22Rv1 (cell line): ENCODE data around the gene UBE2L5.
"Not testable (repeated sequence)": the region's sequence is repeated elsewhere in the genome, so short reads cannot be mapped to it uniquely, and the experiment has no call there.

Experiments used
- H3K27ac ChIP-seq: fragments of 450-650 bp; 2 replicates; pipeline ENCODE4 v1.5.1; 2017
- ZFX ChIP-seq: fragments of 450-650 bp; IDR thresholded peaks from 2 replicates; pipeline ENCODE4 v1.6.1; 2017; ENCODE audit warnings: antibody characterized with exemption, borderline replicate concordance
- TF ChIP-seq, protein P1 (sequence below): fragments of 450-650 bp; IDR thresholded peaks from 2 replicates; pipeline ENCODE4 v1.5.1; 2017; ENCODE audit warnings: mild to moderate bottlenecking

UBE2L5 gene

GRCh38 chr13:30442926-30443325 is 20.6 kb downstream of the UBE2L5 start:
- H3K27ac ChIP-seq = no peak overlapping the region
- TF ChIP-seq, protein P1, sequence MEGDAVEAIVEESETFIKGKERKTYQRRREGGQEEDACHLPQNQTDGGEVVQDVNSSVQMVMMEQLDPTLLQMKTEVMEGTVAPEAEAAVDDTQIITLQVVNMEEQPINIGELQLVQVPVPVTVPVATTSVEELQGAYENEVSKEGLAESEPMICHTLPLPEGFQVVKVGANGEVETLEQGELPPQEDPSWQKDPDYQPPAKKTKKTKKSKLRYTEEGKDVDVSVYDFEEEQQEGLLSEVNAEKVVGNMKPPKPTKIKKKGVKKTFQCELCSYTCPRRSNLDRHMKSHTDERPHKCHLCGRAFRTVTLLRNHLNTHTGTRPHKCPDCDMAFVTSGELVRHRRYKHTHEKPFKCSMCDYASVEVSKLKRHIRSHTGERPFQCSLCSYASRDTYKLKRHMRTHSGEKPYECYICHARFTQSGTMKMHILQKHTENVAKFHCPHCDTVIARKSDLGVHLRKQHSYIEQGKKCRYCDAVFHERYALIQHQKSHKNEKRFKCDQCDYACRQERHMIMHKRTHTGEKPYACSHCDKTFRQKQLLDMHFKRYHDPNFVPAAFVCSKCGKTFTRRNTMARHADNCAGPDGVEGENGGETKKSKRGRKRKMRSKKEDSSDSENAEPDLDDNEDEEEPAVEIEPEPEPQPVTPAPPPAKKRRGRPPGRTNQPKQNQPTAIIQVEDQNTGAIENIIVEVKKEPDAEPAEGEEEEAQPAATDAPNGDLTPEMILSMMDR = no peak
- no peak for TF ChIP-seq ZFX

DNA sequence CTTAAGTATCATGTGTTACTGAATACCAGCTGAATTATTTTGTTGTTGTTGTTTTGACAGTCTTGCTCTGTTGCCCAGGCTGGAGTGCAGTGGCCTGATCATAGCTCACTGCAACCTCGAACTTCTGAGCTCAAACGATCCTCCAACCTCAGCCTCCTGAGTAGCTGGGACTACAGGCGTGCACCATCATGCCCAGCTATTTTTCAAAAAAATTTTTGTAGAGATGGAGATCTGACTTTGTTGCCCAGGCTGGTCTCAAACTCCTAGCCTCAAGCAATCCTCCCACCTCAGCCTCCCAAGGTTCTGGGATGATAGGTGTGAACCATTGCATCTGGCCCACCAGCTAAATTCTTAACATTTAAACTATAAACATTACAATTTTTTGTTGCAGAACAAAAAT is 21.2 kb downstream of the UBE2L5 start:
- H3K27ac ChIP-seq = not testable (repeated sequence)

- H3K27ac ChIP-seq = no peak overlapping the region
- TF ChIP-seq, protein P1 = no peak
- no peak for TF ChIP-seq ZFX
These were observed 21.7 kb downstream of the UBE2L5 start for GRCh38 chr13:30443957-30444404.

DNA sequence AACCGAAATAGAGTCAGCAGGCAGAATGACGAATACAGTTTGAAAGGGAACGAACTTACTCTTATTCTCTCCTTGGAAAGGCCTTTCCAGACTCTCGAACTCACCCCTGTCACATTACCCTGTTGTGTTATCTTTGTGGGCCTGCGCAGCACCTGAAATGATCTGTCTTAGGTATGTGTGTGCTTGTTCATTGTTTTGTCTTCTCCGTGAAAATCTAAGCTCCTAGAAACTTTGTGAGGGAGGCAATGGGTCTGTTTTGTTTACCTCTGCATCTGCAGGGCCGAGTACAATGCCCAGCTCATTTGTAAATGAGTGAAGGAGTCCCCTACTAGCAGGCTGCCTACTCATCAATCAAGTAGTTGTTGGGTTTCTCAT is 23.8 kb downstream of the UBE2L5 start:
- no peak overlapping the region for H3K27ac ChIP-seq
- no peak for TF ChIP-seq ZFX
- TF ChIP-seq, protein P1 = no peak

GRCh38 chr13:30448441-30448840 is 26.1 kb downstream of the UBE2L5 start:
- H3K27ac ChIP-seq = no peak overlapping the region
- TF ChIP-seq, protein P1 = no peak
- TF ChIP-seq ZFX = no peak

DNA sequence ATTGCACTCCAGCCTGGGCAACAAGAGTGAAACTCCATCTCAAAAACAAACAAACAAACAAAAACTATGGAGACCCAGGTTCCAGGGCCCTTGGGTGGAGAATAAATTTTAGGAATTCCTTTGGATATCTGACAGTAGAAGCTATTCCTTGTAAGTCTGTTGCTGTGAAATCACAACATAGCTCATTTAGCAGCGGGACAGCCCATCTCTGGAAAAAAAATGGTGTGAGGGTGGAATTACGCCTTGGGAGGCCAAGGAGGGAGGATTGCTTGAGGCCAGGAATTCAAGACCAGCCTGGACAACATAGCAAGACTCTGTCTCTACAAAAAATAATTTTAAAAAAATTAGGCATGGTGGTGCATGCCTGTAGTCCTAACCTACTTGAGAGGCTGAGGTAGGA is 27.8 kb downstream of the UBE2L5 start:
- TF ChIP-seq, protein P1 = no peak
- TF ChIP-seq ZFX = no peak
- H3K27ac ChIP-seq = no peak overlapping the region

- not testable (repeated sequence) for H3K27ac ChIP-seq
These were observed 29.2 kb downstream of the UBE2L5 start for GRCh38 chr13:30451476-30451875.

DNA sequence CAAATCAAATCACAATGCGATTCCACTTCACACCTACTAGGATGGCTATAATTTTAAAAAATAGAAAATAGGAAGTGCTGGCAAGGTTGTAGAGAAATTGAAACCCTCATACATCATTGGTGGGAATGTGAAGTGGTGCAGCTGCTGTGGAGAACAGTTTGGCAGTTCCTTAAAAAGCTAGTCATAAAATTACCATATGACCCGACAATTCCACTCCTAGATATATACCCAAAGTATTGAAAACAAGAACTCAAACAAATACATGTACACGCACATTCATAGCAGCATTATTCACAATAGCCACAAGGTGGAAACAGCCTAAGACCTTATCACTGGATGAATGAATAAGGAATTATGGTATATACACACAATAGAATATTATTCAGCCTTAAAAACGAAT is 31.4 kb downstream of the UBE2L5 start:
- H3K27ac ChIP-seq = no peak overlapping the region
- TF ChIP-seq, protein P1 = no peak
- TF ChIP-seq ZFX = no peak

DNA sequence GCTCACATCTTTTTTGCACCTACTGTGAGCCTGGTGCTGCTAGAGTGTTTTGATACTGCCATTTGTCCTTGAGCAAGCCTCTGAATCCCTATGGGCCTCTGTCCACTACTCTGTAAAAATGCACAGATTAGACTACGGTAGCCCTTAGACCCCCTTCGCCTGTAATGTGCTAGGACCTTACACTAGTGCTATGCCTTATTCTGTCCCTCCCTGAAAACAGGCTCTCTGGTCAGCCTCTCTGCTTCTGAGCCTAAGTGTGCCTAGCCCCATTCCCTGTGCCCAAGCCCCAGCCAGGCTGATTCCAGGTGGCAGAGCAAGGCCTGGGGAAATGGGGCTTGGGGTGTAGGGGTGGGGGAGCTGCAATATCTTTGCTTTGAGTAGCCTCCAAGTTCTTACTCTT is 32.7 kb downstream of the UBE2L5 start:
- TF ChIP-seq, protein P1 = no peak
- no peak for TF ChIP-seq ZFX
- H3K27ac ChIP-seq = no peak overlapping the region
